Activated CD4-positive, alpha-beta T cell treated with anti-CD3 and anti-CD28 coated beads, Interleukin-10, Interleukin-2, amounts not matched to agents 100 ng/mL and 50 ng/mL, durations not matched to agents 16 hours and 8 hours (primary cell): Measurements from ENCODE around the gene COX20.

Source experiments
- DNase-seq: peaks from one replicate; pipeline ENCODE4 v3.0.0-alpha.2; 2020

Gene COX20

GRCh38 chr1:244881552-244882280, 46.3 kb downstream of the COX20 start:
- no peak for DNase-seq

- no peak for DNase-seq
Observed at GRCh38 chr1:244887281-244887680, 51.8 kb downstream of the COX20 start.

- DNase-seq, result no peak
Observed at GRCh38 chr1:244893836-244894235, 58.4 kb downstream of the COX20 start.
